Thyroid gland (tissue), 4 donors: Measurements from ENCODE around the gene PCBP3. TPM values are rescaled to one million over a fixed set of nuclear protein-coding genes. Genes with fewer than 3 reads are reported as not detected.

ENCODE experiments used
- DNase-seq, 2 donors: peaks; one replicate each; pipeline ENCODE4 v3.0.0-alpha.2; 2019
- H3K27ac ChIP-seq, 3 donors: fragments of 200-600 bp; sonication (generic); 1 replicate in 2 of 3; 2 replicates in 1 of 3; pipeline ENCODE4 v1.5.1; 2016 to 2019; ENCODE audit warnings: mild to moderate bottlenecking in 1 of 3, moderate library complexity in 1 of 3
- H3K27me3 ChIP-seq: fragments of 200-600 bp; sonication (generic); one replicate; pipeline ENCODE4 v1.5.1; 2019
- H3K36me3 ChIP-seq, 2 donors: fragments of 200-600 bp; sonication (generic); one replicate each; pipeline ENCODE4 v1.5.1; 2016 to 2019
- H3K4me1 ChIP-seq, 2 donors: fragments of 200-600 bp; sonication (generic); one replicate each; pipeline ENCODE4 v1.5.1; 2017 to 2019
- H3K4me3 ChIP-seq, 3 donors: fragments of 200-600 bp; sonication (generic); replicated peaks in 1 of 3; 1 replicate in 2 of 3; 2 replicates in 1 of 3; pipeline ENCODE4 v1.5.1; 2016; ENCODE audit warnings: mild to moderate bottlenecking in 1 of 3
- H3K9me3 ChIP-seq: fragments of 200-600 bp; sonication (generic); one replicate; pipeline ENCODE4 v1.5.1; 2017
- CTCF ChIP-seq, 6 experiments: fragments of 200-600 bp in 3 of 6; fragments of 450-650 bp in 3 of 6; sonication (generic) in 3 of 6; IDR thresholded peaks; one replicate each; pipeline ENCODE4 v1.5.1; 2016 to 2019; ENCODE audit warnings: antibody characterized with exemption in 6 of 6, mild to moderate bottlenecking in 2 of 6, inconsistent platforms in 1 of 6, moderate library complexity in 1 of 6
- POLR2A ChIP-seq, 2 donors: fragments of 450-650 bp; IDR thresholded peaks; one replicate each; pipeline ENCODE4 v1.6.1; 2017; ENCODE audit warnings: antibody characterized with exemption in 2 of 2, mild to moderate bottlenecking in 2 of 2, moderate library complexity in 1 of 2
- WGBS, 2 donors: methylation state at CpG; one replicate each; pipeline ENCODE4 v1.1.5; 2017; 5-methylcytosine and 5-hydroxymethylcytosine counted together
- intact Hi-C: fragments of 100-400 bp; cut with DNase I; formaldehyde crosslinking; loops from one replicate; pipeline ENCODE4 v1.15.1; 2023
- total RNA-seq, 4 donors: library from RNA; depleted of rRNA; stranded (reverse); fragments of >200 nt; gene quantifications; one replicate each; pipeline ENCODE4 v1.2.3, GENCODE V29; 2016

Gene PCBP3
- total RNA-seq, 4 donors from 2014 or later, result 0.33 to 0.98 (median 0.54) TPM; not detected in 1

- no peaks in the 10 kb centered on the region for H3K36me3 ChIP-seq
- no peaks in the 10 kb centered on the region for H3K4me1 ChIP-seq
- no peaks in the 10 kb centered on the region for H3K27me3 ChIP-seq
- H3K9me3 ChIP-seq, result no peaks in the 10 kb centered on the region
- no peak overlapping the region for H3K4me3 ChIP-seq
- no peak for TF ChIP-seq CTCF (IDR thresholded peaks at IDR 0.05)
- no peak for TF ChIP-seq POLR2A (IDR thresholded peaks at IDR 0.05)
- 84 to 87% methylated on average over 12 to 18 of the region's 20 CpGs for WGBS, 2 donors
- no peak overlapping the region for H3K27ac ChIP-seq
- intact Hi-C loops, result no loop called here
- no peak for DNase-seq
Measured at GRCh38 chr21:45942755-45943629, 299.5 kb downstream of the PCBP3 start.

- Histone ChIP-seq H3K4me3 (no peak overlapping the region), H3K4me1 (no peaks in the 10 kb centered on the region), H3K9me3 (no peaks in the 10 kb centered on the region), H3K27me3 (no peaks in the 10 kb centered on the region), H3K36me3 (no peaks in the 10 kb centered on the region), H3K27ac (no peak overlapping the region)
- TF ChIP-seq POLR2A (IDR thresholded peaks at IDR 0.05) (no peak), CTCF (IDR thresholded peaks at IDR 0.05) (no peak)
- no peak for DNase-seq
- 80 to 85% methylated on average over 8 of the region's 8 CpGs for WGBS, 2 donors
- intact Hi-C loops, result no loop called here
Measured at GRCh38 chr21:45943630-45944540, 300.4 kb downstream of the PCBP3 start.

- Histone ChIP-seq H3K9me3 (no peaks in the 10 kb centered on the region), H3K27ac (no peak overlapping the region), H3K36me3 (no peaks in the 10 kb centered on the region), H3K4me3 (no peak overlapping the region), H3K4me1 (no peaks in the 10 kb centered on the region), H3K27me3 (no peaks in the 10 kb centered on the region)
- intact Hi-C loops, result no loop called here
- DNase-seq, result no peak
- WGBS, 2 donors, result 88 to 89% methylated on average over 14 of the region's 14 CpGs
- TF ChIP-seq CTCF (IDR thresholded peaks at IDR 0.05) (no peak), POLR2A (IDR thresholded peaks at IDR 0.05) (no peak)
Measured at GRCh38 chr21:45944601-45945000, 301.1 kb downstream of the PCBP3 start.

GRCh38 chr21:45945066-45945867, 301.7 kb downstream of the PCBP3 start:
- Histone ChIP-seq H3K4me1 (peaks cover 5% of the 10 kb centered on the region in 2 donors), H3K4me3 (no peak overlapping the region), H3K9me3 (no peaks in the 10 kb centered on the region), H3K36me3 (no peaks in the 10 kb centered on the region), H3K27me3 (no peaks in the 10 kb centered on the region), H3K27ac (no peak overlapping the region)
- TF ChIP-seq POLR2A (IDR thresholded peaks at IDR 0.05) (no peak), CTCF (IDR thresholded peaks at IDR 0.05) (no peak)
- intact Hi-C loops, result no loop called here
- no peak for DNase-seq
- 88 to 91% methylated on average over 18 to 20 of the region's 24 CpGs for WGBS, 2 donors
